ENCODE measurements around the gene C10orf143.

DNA sequence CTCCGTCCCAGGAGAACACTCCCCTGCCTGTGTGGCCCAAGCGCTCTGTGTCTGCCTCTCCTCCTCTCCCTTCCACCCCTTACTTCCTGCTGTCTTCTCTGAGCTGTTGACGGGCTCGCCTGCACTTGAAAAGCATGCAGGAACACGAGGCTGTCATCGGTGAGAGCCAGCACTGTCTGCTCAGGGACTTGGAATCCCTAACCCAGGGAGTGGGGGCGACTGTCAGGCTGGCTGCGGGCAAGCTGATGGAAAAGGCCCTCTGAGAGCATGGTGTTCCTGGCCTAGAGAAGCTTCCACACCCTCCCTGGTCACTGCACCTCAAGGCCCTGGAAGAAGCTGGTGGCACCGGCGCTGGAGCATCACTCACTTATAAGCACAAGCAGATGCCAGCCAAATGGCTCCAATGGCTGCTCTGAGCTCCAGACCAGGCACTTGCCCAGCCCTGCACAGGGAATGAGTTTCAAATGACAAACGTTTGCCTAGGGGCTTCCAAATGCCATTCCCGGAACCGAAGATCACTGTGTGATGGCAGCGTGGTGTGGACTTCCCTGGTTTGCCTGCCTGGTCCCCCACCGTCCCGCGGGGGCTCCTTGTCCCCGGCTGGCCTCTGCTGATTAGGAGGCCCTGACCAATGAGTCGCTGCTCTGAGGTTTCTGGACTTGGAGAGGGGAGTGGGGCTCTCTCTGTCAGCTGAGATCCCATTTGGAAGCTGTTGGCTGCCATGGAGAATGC, 89.8 kb downstream of the C10orf143 start:
- TF ChIP-seq, protein P1, sequence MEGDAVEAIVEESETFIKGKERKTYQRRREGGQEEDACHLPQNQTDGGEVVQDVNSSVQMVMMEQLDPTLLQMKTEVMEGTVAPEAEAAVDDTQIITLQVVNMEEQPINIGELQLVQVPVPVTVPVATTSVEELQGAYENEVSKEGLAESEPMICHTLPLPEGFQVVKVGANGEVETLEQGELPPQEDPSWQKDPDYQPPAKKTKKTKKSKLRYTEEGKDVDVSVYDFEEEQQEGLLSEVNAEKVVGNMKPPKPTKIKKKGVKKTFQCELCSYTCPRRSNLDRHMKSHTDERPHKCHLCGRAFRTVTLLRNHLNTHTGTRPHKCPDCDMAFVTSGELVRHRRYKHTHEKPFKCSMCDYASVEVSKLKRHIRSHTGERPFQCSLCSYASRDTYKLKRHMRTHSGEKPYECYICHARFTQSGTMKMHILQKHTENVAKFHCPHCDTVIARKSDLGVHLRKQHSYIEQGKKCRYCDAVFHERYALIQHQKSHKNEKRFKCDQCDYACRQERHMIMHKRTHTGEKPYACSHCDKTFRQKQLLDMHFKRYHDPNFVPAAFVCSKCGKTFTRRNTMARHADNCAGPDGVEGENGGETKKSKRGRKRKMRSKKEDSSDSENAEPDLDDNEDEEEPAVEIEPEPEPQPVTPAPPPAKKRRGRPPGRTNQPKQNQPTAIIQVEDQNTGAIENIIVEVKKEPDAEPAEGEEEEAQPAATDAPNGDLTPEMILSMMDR (IDR thresholded peaks at IDR 0.05): no peak
- no peak for TF ChIP-seq POLR2A (IDR thresholded peaks at IDR 0.05)
- no peak for TF ChIP-seq POLR2AphosphoS5 (IDR thresholded peaks at IDR 0.05)
